Kidney (tissue), 14 donors: Measurements from ENCODE around the gene BOD1L2. TPM values are rescaled to one million over a fixed set of nuclear protein-coding genes. Genes with fewer than 3 reads are reported as not detected.

Source experiments
- DNase-seq, 5 donors: peaks; one replicate each; pipeline ENCODE4 v3.0.0-alpha.2; 2013 to 2020
- FAIRE-seq: peaks from 2 replicates; lab custom pipeline; 2012; peaks lifted over from hg19 to GRCh38; lab: Jason Lieb, UNC
- H3K27ac ChIP-seq, 2 donors: one replicate each; pipeline ENCODE4 v1.7.0; 2013; ENCODE audit warnings: low read depth in 2 of 2, low read length in 2 of 2, inconsistent platforms in 1 of 2
- H3K27me3 ChIP-seq: one replicate; pipeline ENCODE4 v1.7.1; 2013; ENCODE audit warnings: low read length, inconsistent platforms; ENCODE audit not compliant: control insufficient read depth, insufficient read depth
- H3K36me3 ChIP-seq, 3 donors: one replicate each; pipeline versions ENCODE4 v1.7.0 to v1.7.1; 2013; ENCODE audit warnings: low read length in 3 of 3, control low read depth in 1 of 3, inconsistent platforms in 1 of 3; ENCODE audit not compliant: insufficient read depth in 3 of 3, control insufficient read depth in 2 of 3
- H3K4me1 ChIP-seq, 3 donors: one replicate each; pipeline versions ENCODE4 v1.7.0 to v1.7.1; 2013; ENCODE audit warnings: low read length in 3 of 3, inconsistent platforms in 1 of 3, low read depth in 1 of 3; ENCODE audit not compliant: control insufficient read depth in 2 of 3, insufficient read depth in 2 of 3
- H3K4me3 ChIP-seq, 3 donors: one replicate each; pipeline versions ENCODE4 v1.7.0 to v1.8.1; 2013; ENCODE audit warnings: low read length in 3 of 3, control low read depth in 1 of 3, inconsistent platforms in 1 of 3
- H3K9ac ChIP-seq, 3 donors: one replicate each; pipeline versions ENCODE4 v1.7.0 to v1.7.1; 2013; ENCODE audit warnings: low read length in 3 of 3, control low read depth in 1 of 3, inconsistent platforms in 1 of 3
- H3K9me3 ChIP-seq, 3 donors: one replicate each; pipeline versions ENCODE4 v1.7.0 to v1.7.1; 2013; ENCODE audit warnings: low read length in 3 of 3, control low read depth in 1 of 3, inconsistent platforms in 1 of 3; ENCODE audit not compliant: control insufficient read depth in 2 of 3, insufficient read depth in 1 of 3
- CTCF ChIP-seq: IDR thresholded peaks from 3 replicates; pipeline ENCODE4 v1.5.1; 2012; ENCODE audit warnings: mild to moderate bottlenecking, moderate library complexity, borderline replicate concordance; ENCODE audit not compliant: insufficient read depth; ENCODE audit errors: extremely low read depth
- intact Hi-C: fragments of 100-400 bp; cut with DNase I; formaldehyde crosslinking; loops from one replicate; pipeline ENCODE4 v1.11.1; 2022
- polyA plus RNA-seq: library from polyadenylated mRNA; stranded (reverse); fragments of 350-450 nt; fragmentation: Illumina TruSeq; extraction: RNeasy Lipid Tissue Mini Kit (QIAGEN cat#74804); gene quantifications from one replicate; pipeline ENCODE4 v1.2.3, GENCODE V29; 2014; ENCODE audit warnings: low read depth, low replicate concordance; ENCODE audit not compliant: insufficient read depth
- total RNA-seq: library from RNA; stranded (reverse); fragmentation: NEBNext Ultra II Directional; extraction: Animal tissue kit (Norgen Biotek cat#: 25700); gene quantifications from one replicate; pipeline ENCODE4 v1.2.1, GENCODE V29; 2021
- donor health status: control.
- donor health status: control.
- donor health status: control.
- donor health status: control.
- donor health status: control.
- donor health status: DM: yes; HTN: yes; CAD: no.
- donor health status: Normal renal cell carcinoma (clear cell type).

The BOD1L2 gene
- total and polyA plus RNA-seq, 2 donors from 2014 or later: not detected

- Histone ChIP-seq H3K27me3 (no peaks in the 10 kb centered on the region), H3K4me3 (no peak overlapping the region), H3K27ac (no peak overlapping the region), H3K4me1 (no peaks in the 10 kb centered on the region), H3K36me3 (no peaks in the 10 kb centered on the region), H3K9me3 (no peaks in the 10 kb centered on the region), H3K9ac (no peak overlapping the region)
- no peak for TF ChIP-seq CTCF
- FAIRE-seq (no peak), DNase-seq (no peak)
- intact Hi-C loops: no loop called here
Observed at GRCh38 chr18:57131782-57132181, 15.1 kb upstream of the BOD1L2 start.

GRCh38 chr18:57134618-57135135 is 12.2 kb upstream of the BOD1L2 start:
- H3K27ac ChIP-seq: no peak overlapping the region
- DNase-seq: no peak
- no peak for TF ChIP-seq CTCF
- H3K4me1 ChIP-seq: no peaks in the 10 kb centered on the region
- no peaks in the 10 kb centered on the region for H3K36me3 ChIP-seq
- no peaks in the 10 kb centered on the region for H3K27me3 ChIP-seq
- no peaks in the 10 kb centered on the region for H3K9me3 ChIP-seq
- H3K9ac ChIP-seq: no peak overlapping the region
- no peak for FAIRE-seq
- H3K4me3 ChIP-seq: no peak overlapping the region
- intact Hi-C loops: no loop called here

- H3K27ac ChIP-seq: no peak overlapping the region
- no peaks in the 10 kb centered on the region for H3K9me3 ChIP-seq
- H3K4me3 ChIP-seq: no peak overlapping the region
- DNase-seq: no peak
- H3K4me1 ChIP-seq: no peaks in the 10 kb centered on the region
- no peak overlapping the region for H3K9ac ChIP-seq
- intact Hi-C loops: no loop called here
- FAIRE-seq: no peak
- no peaks in the 10 kb centered on the region for H3K27me3 ChIP-seq
- TF ChIP-seq CTCF: no peak
- H3K36me3 ChIP-seq: no peaks in the 10 kb centered on the region
Observed at GRCh38 chr18:57135699-57136098, 11.2 kb upstream of the BOD1L2 start.

GRCh38 chr18:57137847-57138246 is 9.0 kb upstream of the BOD1L2 start:
- H3K4me1 ChIP-seq: no peaks in the 10 kb centered on the region
- DNase-seq (no peak), FAIRE-seq (no peak)
- no peaks in the 10 kb centered on the region for H3K27me3 ChIP-seq
- no peak overlapping the region for H3K9ac ChIP-seq
- no peak overlapping the region for H3K27ac ChIP-seq
- TF ChIP-seq CTCF: no peak
- intact Hi-C loops: no loop called here
- no peak overlapping the region for H3K4me3 ChIP-seq
- H3K9me3 ChIP-seq: no peaks in the 10 kb centered on the region
- H3K36me3 ChIP-seq: no peaks in the 10 kb centered on the region
